HG03175 (cell line): ENCODE measurements around the gene SUFU.
"Not testable (repeated sequence)": the region's sequence is repeated elsewhere in the genome, so short reads cannot be mapped to it uniquely, and the experiment has no call there.

Experiments
- ATAC-seq: cut with Tn5 transposase; IDR thresholded peaks from one replicate; pipeline ENCODE4 v1.9.1; 2021; ENCODE audit warnings: mild to moderate bottlenecking, moderate library complexity; ENCODE audit not compliant: unreplicated experiment

Gene SUFU

DNA sequence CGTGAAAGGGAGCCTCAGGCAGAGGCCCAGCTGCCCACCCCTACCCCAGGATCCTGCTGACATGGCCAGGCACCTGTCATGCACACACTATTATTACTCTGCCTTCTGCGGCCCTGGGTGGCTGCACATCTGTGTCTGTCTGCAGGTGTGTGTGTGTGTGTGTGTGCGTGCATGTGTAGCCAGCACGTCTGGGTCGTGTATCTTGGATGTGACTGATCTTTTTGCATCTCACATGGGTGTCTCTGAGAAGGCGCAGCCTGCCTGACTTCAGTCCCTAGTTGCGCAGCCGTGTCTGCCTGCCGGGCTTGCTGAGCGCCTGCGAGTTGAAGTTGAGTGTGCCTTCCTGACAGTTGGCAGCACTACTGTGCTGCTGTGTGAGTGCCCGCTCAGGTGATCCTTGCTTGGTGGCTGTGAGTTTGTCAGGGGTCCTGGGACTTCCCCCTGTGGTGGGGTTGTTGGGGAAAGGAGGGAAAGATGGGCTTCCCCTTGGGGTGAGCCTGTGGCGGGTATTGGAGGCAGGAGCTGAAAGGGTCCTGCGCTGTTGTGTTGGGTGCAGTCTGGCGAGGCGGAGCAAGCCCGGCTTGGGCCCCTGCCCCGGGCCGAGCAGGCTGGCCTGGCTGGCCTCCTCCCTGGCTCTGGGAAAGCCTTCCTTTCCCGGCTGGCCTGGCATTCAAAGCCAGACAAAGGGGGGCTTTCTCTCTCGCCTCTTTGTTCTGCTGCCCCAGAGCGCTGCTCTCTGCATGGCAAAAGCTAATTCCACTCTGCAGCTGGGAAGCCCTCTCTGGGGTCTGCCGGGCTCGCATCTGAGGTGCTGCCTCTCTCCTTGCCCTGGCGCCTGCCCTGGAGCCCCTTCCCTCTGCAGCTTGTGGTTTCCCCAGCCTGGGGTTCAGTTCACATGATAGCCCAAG, 145.4 kb downstream of the SUFU start:
- no peak for ATAC-seq

DNA sequence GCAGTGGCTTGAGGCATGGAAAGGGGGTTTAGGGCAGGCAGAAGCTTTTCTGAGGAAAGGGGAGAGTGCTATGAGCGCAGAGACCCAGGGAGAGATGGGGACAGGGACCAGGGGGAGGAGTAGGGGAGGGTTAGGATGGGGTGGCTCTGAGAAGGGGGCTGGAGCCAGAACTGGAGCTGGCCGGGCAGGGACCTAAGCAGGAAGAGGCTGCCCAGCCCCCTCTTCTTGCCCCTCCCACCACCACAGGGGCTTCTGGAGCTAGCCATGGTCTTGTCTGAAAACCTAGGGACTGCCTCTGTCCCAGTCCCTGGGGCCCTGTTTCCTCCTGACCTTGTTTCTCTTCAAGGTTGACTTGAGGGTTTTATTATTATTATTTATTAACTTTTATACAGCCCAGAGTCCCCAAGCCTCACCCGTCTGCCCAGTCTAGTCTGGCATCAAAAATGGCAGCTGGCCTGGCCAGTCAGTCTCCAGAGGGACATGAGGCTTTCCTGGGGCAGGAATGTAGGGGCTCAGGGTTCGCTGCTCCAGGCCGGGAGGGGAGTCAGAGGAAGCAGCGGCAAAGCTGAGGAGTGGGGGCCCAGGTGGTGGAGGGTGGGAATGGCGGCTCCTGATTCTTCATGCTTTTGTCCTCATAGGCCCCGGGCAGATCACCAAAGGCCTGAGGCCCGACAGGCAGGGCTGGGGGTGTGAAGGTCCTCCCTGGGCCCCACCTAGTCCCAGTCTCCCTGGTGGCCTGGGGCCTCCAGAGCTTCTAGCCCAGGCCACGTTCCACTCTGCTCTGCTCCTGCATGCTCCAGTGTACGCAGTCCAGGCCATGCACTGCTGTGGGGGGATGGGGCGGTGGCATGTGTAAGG, 146.3 kb downstream of the SUFU start:
- ATAC-seq: no peak

DNA sequence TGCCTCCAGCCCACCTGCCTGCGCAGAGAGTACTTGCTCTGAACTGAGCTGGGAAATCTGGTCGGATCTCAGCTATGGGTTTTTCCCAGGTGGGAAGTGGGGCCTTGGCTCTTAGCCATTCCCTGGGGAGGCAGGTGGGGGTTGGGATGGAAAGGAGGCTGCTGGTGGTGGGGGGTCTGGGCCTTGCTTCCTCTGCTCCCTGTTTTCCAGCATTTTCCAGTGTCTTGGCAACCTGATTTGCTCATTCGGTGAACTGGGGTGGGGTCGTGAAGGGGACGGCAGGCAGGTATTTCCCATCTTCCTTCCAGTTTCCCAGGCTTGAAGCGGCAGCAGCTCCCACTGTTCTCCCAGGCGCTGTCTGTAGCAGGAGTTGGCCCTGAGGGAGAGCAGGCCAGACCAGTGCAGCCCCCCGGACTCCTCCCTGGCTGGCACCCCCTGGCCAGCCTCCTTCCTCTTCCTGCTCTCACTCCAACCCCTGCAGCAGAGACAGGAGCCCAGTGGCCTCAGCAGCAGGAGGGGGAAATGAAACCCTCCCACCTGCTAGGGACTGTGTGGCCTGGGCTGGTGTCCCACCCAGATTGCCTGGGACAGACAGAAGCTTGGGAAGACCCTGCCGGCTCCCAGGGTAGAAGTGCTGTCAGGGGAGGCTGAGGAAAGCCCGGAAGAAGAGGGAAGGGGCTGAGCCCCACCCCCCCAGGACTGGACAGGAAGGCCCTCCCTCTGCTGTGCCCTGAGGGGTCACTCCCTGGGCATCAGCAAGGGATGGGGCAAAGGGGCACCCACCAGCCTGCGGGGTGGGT, 147.1 kb downstream of the SUFU start:
- no peak for ATAC-seq

DNA sequence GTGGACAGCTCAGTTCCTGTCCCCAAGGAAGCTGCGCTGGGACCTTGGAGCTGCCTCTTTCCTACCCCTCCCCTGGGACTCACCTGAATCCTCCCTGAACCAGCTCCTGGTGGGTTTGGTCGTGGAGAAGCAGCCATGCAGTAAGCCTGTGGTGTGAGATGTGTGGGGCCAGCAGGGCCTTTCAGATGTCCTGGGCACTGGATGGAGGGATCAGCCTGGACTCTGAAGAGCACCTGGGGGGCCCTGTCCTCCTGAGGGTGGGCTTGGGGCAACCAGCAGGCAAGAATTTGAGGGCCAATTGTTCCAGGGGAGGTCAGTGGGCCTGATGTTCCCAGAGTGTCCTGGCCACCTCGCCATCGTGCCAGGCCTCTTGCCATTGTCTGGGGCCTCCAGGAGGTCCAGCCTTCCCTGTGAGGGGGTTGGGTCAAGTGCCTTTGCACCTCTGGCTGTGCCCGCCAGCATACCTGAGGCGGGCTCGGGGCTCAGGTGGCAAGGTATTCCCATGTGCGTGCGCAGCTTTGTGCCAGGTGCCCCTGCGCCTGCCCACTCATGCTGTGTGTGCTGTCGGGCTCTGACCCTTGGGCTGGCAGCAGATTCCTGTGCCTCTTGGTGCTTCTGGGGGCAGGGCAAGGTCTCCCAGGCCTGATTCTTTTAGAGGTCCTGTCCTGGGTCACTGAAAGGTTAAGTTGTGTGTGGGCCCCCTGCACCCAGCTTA, 147.8 kb downstream of the SUFU start:
- ATAC-seq: no peak

DNA sequence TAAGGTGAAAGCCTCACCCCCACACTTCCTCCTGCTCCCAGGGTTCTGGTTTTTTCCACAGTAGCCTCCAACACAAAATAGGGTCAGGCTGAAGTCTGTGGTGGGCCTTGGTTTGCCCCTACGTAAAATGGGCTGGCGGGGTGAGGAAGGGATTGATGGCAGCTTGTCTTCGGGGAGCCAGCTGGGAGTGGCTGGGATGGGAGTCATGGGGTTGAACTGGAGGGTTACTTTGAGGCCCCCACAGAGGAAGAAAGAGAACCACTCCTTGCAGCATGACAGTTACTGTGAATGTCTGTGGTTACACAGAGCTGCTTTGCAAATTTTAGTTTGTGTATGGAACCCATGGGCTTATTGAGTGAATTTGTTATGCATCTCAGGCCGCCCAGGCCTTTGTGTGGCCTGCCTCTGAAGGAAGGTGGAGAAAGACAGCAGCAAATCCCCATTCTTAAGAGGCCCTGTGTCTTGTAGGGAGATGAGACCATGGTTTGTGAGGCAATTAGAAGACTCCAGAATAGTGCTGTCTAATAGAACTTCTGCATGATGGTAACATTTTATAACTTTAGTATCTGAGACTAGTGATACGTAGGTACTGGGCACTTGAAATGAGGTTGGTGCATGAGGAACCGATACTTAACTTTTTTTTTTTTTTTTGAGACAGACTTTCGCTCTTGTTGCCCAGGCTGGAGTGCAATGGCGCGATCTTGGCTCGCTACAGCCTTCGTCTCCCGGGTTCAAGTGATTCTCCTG, 148.6 kb downstream of the SUFU start:
- peak; percentile 42 for ATAC-seq

DNA sequence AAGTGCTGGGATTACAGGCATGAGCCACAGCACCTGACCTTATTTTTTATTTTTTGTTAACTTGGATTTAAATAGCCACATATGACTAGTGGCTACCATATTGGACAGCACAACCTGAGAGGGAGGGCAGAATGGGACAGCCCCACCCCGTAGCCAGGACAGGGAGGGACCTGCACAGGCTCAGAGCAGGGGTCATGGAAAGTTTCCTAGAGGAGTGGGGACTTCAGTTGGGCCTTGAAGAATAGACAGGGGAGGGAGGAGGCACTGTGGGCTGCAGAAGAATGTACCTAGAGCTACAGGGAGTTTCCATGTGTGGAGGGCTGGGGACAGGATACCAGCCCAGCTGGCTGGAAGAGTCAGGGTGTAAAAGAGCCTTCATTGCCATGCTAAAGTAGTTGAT, 149.3 kb downstream of the SUFU start:
- ATAC-seq: no peak

DNA sequence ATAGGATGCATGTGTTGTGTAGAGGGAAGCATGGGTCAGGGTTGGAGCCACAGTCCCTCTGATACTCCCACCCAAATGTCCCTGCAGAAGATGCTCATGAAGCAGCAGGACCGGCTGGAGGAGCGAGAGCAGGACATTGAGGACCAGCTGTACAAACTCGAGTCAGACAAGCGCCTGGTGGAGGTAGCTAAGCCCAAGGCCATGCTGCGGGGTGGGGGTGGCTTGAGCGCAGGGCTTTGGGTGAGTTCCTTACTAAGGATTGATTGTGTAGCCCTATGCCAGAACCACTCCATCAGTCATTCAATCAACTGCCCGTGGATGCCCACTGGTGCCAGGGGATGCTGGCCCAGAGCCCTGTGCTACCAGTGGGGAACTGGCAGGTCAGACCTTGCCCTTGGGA, 150.8 kb downstream of the SUFU start:
- ATAC-seq: no peak

DNA sequence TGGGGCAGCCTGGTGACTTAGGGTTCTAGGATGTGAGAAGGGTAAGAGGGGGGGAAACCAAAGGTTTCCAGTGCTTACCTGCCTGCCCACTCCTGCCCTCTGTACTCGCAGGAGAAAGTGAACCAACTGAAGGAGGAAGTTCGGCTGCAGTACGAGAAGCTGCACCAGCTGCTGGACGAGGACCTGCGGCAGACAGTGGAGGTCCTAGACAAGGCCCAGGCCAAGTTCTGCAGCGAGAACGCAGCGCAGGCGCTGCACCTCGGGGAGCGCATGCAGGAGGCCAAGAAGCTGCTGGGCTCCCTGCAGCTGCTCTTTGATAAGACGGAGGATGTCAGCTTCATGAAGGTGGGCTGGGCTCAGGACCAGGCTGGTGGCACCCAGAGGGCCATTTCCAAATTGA, 151.2 kb downstream of the SUFU start:
- ATAC-seq: no peak

DNA sequence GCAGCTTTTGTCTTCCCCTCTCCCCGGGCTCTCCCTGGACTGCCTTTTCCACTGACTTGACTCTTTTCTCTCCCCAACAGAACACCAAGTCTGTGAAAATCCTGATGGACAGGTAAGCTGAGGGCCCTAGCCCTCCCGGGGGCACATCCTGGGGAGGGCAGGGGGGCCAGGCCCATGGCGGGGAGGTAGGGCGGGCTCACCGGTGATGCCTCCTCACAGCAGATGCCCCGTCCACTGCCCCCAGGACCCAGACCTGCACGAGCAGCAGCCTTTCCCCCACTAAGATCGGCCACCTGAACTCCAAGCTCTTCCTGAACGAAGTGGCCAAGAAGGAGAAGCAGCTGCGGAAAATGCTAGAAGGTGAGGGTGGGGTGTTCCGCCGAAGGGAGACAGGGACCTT, 152.3 kb downstream of the SUFU start:
- ATAC-seq: no peak

DNA sequence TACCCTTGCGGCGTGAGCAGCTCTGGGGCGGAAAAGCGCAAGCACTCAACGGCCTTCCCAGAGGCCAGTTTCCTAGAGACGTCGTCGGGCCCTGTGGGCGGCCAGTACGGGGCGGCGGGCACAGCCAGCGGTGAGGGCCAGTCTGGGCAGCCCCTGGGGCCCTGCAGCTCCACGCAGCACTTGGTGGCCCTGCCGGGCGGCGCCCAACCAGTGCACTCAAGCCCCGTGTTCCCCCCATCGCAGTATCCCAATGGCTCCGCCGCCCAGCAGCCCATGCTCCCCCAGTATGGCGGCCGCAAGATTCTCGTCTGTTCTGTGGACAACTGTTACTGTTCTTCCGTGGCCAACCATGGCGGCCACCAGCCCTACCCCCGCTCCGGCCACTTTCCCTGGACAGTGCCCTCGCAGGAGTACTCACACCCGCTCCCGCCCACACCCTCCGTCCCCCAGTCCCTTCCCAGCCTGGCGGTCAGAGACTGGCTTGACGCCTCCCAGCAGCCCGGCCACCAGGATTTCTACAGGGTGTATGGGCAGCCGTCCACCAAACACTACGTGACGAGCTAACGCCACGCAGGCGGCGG, 153.1 kb downstream of the SUFU start:
- ATAC-seq: no peak

DNA sequence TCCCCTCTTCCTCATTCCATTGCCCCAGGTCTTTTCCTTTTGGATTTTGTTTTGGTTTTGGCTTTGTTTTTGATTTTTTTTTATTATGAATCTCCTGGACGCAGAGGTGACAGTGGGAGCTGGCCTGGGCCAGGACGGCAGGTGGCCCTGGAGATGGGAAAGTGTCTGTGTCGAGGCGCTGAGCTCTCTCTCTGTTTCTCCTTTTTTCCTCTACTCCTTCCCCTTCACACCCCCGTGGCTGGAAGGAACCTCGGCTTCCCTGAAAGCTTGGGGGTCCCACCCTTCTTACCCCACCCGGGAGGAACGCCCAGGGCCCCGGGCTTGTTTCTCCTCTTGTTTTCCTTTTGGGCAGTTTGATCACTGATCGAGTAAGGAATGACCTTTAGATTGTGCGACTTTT, 153.7 kb downstream of the SUFU start:
- ATAC-seq: no peak

DNA sequence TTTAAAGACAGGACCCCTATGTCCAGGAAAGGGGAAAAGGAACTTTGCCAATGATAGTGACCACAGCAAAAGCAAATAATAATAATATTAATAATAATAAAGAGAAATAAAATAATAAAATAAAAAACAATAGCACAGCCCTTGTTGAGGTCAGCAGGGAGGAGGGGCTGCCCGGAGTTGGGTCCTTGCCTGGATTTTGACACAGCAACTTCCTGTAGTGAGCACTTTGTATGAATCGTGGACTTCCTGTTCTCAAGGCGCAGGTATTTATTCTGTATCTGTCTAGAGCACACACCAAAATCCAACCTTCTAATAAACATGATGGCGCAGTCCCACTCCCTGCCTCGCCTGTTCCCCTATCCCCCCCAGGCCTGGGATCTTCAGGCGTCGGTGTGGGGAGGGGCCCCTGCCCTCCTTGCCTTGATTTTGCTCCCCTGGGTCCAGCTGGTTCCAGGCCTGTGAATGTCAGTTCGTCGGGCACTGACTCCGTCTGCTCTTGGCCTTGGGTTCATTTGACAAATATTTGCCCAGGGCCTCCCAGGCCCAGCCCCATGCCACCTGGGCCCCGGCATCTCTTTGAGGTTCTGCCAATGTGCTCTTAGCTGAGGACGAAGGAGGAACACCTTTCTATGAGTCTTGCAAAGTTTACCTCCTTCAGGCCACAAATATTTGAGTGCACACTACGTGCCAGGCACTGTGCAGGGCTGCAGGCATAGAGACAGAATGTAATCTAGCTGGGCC, 154.4 kb downstream of the SUFU start:
- no peak for ATAC-seq

DNA sequence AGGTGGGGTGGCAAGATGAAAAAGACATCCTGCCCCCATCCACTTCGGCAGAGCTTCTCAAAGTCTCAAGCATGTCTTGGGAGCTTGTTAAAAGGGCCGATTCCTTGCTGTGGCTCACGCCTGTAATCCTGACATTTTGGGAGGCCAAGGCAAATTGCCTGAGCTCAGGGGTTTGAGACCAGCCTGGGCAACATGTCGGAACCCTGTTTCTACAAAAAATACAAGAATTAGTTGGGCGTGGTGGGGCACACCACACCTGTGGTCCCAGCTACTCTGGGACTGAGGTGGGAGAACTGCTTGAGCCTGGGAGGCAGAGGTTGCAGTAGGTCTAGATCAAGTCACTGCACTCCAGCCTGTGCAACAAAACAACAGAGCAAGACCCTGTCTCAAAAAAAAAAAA, 155.0 kb downstream of the SUFU start:
- no peak for ATAC-seq

DNA sequence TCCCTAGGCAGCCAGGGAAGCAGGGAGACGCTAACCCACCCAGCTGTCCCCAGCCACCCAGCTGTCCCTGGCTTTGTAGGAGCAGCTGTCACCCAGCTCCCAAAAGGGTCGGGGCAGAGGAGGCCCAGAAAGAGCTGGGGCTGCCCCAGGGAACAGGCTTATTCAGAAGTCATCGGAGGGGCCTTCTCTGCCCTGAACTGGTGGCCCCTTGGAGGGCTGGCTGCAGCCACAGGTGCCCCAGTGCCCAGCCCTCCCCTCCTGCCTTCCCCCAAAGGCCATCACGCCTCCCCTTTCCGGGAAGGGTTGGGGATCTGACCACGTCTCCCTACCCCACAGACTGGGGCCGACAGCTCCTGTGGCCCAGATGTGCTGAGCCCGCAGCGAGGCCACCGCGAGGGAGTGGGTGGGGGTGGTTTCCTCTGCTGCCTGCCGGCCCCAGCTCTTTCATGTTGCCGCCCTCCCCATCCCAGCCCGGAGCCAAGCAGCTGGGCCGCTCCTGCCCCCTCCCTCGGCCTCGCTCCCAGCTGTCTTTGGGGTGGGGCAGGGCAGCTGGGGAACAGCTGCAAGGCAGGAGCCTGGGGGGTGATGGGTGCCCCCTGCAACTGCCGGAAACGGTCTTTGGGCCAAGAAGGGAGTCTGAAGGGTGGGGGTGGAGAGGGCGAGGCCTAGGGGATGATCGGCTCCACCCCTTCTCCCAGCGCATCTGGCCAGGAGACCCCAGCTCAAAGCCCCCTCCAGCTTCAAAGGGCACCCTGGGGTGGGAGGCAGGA, 157.3 kb downstream of the SUFU start:
- ATAC-seq: peak; percentile 79

DNA sequence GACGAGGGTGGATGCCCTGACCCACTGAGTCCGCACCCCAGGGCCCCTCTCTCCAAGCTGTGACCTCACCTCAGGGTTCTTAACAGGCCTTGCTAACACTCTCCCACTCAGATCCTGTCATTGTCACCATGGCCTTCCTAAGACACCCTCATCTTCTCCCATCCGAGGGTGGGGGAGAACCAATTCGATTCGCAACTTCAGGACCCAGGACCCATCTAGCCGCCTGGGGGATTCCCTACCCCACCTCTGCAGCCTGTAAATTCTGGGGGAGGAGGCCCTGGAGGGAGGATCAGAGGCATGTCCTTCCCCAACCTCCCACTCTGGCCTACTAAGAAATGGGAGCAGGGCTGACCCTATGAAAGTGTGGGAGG, 157.9 kb downstream of the SUFU start:
- peak; percentile 24 for ATAC-seq

DNA sequence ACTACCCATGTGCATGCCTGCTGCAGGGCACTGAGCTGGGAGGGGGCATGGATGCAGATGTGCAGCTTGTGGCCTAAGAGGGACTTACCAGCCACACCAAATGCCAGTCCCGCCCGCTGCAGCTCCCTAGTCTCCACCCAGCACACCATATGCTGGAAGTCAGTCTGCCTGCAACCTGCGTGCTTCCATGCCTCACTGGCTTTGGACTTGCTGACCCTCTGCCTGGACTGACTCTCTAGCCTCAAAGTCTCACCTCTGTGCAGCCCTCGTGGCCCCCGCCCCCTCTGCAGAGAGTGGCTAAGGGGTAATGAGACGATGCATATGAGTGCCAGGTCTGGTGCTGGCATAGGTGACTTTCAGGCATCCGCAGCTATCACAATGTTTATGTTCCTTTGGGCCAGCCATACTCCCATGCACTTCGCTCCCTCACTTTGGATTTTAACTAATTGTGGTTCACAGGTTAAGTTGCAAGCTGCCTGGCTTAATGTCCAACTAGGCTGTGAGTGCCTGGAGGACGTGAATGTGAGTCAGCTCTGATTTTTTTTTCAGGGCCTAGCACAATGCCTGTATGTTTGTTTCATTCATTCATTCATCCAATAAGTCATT, 162.2 kb downstream of the SUFU start:
- ATAC-seq: no peak

DNA sequence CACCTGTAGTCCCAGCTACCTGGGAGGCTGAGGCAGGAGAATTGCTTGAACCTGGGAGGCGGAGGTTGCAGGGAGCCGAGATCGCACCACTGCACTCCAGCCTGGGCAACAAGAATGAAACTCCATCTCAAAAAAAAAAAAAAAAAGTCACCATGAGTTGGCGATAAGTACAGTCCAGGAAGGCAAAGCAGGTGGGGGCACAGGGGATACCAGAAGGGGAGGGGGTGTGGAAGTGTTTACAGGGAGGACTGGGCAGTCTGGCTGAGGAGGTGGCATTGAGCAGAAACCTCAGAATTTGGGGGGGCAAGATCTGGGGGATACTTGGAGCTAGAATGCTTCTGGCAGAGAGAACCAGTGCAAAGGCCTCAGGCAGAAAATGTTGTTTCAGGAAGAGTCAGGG, 163.6 kb downstream of the SUFU start:
- not testable (repeated sequence) for ATAC-seq
